ENCODE results near the gene PHACTR3. TPM values are rescaled to one million over a fixed set of nuclear protein-coding genes. Genes with fewer than 3 reads are reported as not detected.

Gene PHACTR3
- total RNA-seq, 1 experiment from 2014 or later, result not detected

- Histone ChIP-seq H3K27me3 (ENCODE audit: insufficient read depth, low read length) (peaks cover 14% of the 10 kb centered on the region), H3K79me2 (ENCODE audit: insufficient read depth, low read length) (no peaks in the 10 kb centered on the region), H3K4me2 (ENCODE audit: low read length) (no peak overlapping the region), H3K27ac (ENCODE audit: low read depth, low read length) (no peak overlapping the region), H4K20me1 (ENCODE audit: insufficient read depth) (no peaks in the 10 kb centered on the region), H2AFZ (ENCODE audit: low read depth, low read length, poor library complexity, severe bottlenecking) (no peak overlapping the region), H3K9me2 (ENCODE audit: insufficient read depth) (no peaks in the 10 kb centered on the region), H3K4me1 (ENCODE audit: control insufficient read depth in 1 of 2, insufficient read depth in 2 of 2, low read length in 2 of 2) (no peaks in the 10 kb centered on the region), H3K9me3 (ENCODE audit: control insufficient read depth in 1 of 2, insufficient read depth in 1 of 2, low read depth in 1 of 2, low read length in 2 of 2) (no peaks in the 10 kb centered on the region), H3K36me3 (ENCODE audit: control insufficient read depth in 1 of 2, insufficient read depth in 2 of 2, low read length in 2 of 2) (no peaks in the 10 kb centered on the region), H3K9ac (ENCODE audit: low read length) (no peak overlapping the region), H3K4me3 (replicated peaks in 1 of 2; ENCODE audit: low read depth in 1 of 2, low read length in 2 of 2) (no peak overlapping the region)
- ChIA-PET RAD21 (ENCODE audit: low non-redundant PET in 1 of 2, low total read pairs in 2 of 2, uncharacterized antibody in 2 of 2, unreplicated experiment in 2 of 2) (no interaction called here), POLR2A (no interaction called here), CTCF (no interaction called here)
- no peak for DNase-seq (ENCODE audit: low read depth, low spot score)
- ATAC-seq, result no peak
- TF ChIP-seq, protein P1, sequence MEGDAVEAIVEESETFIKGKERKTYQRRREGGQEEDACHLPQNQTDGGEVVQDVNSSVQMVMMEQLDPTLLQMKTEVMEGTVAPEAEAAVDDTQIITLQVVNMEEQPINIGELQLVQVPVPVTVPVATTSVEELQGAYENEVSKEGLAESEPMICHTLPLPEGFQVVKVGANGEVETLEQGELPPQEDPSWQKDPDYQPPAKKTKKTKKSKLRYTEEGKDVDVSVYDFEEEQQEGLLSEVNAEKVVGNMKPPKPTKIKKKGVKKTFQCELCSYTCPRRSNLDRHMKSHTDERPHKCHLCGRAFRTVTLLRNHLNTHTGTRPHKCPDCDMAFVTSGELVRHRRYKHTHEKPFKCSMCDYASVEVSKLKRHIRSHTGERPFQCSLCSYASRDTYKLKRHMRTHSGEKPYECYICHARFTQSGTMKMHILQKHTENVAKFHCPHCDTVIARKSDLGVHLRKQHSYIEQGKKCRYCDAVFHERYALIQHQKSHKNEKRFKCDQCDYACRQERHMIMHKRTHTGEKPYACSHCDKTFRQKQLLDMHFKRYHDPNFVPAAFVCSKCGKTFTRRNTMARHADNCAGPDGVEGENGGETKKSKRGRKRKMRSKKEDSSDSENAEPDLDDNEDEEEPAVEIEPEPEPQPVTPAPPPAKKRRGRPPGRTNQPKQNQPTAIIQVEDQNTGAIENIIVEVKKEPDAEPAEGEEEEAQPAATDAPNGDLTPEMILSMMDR (IDR thresholded peaks at IDR 0.05 in 2 of 3, conservative IDR thresholded peaks at IDR 0.05 in 1 of 3; ENCODE audit: borderline replicate concordance in 1 of 3, insufficient read depth in 1 of 3, low read depth in 2 of 3, low read length in 2 of 3), result no peak
- TF ChIP-seq POLR2AphosphoS5 (IDR thresholded peaks at IDR 0.05; ENCODE audit: low read depth, low read length), result no peak
- TF ChIP-seq EZH2 (IDR thresholded peaks at IDR 0.05), result no peak
- TF ChIP-seq, protein P2, sequence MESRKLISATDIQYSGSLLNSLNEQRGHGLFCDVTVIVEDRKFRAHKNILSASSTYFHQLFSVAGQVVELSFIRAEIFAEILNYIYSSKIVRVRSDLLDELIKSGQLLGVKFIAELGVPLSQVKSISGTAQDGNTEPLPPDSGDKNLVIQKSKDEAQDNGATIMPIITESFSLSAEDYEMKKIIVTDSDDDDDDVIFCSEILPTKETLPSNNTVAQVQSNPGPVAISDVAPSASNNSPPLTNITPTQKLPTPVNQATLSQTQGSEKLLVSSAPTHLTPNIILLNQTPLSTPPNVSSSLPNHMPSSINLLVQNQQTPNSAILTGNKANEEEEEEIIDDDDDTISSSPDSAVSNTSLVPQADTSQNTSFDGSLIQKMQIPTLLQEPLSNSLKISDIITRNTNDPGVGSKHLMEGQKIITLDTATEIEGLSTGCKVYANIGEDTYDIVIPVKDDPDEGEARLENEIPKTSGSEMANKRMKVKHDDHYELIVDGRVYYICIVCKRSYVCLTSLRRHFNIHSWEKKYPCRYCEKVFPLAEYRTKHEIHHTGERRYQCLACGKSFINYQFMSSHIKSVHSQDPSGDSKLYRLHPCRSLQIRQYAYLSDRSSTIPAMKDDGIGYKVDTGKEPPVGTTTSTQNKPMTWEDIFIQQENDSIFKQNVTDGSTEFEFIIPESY (IDR thresholded peaks at IDR 0.05; ENCODE audit: extremely low read depth, insufficient replicate concordance, low read length), result no peak
- no peak for TF ChIP-seq ELF1 (IDR thresholded peaks at IDR 0.05; ENCODE audit: borderline replicate concordance, low read depth)
- TF ChIP-seq YY1 (IDR thresholded peaks at IDR 0.05; ENCODE audit: extremely low read depth, insufficient replicate concordance, low read depth, low read length), result no peak
- no peak for TF ChIP-seq ATF3 (IDR thresholded peaks at IDR 0.05)
- no peak for TF ChIP-seq CEBPB (IDR thresholded peaks at IDR 0.05; ENCODE audit: low read depth)
- no peak for TF ChIP-seq REST (IDR thresholded peaks at IDR 0.05; ENCODE audit: low read depth)
- no peak for TF ChIP-seq POLR2A (IDR thresholded peaks at IDR 0.05; ENCODE audit: borderline replicate concordance, extremely low read depth, insufficient read depth, insufficient read length)
- no peak for TF ChIP-seq ZNF274 (IDR thresholded peaks at IDR 0.05; ENCODE audit: low read depth, low read length)
- no peak for TF ChIP-seq RAD21 (IDR thresholded peaks at IDR 0.05; ENCODE audit: low read depth)
- no peak for TF ChIP-seq EZH2phosphoT487 (IDR thresholded peaks at IDR 0.05; ENCODE audit: borderline replicate concordance)
- no peak for TF ChIP-seq EGR1 (IDR thresholded peaks at IDR 0.05; ENCODE audit: low read depth)
- TF ChIP-seq JUND (IDR thresholded peaks at IDR 0.05), result no peak
- TF ChIP-seq SRF (IDR thresholded peaks at IDR 0.05; ENCODE audit: low read depth), result no peak
- TF ChIP-seq SIN3A (IDR thresholded peaks at IDR 0.05; ENCODE audit: low read depth), result no peak
- TF ChIP-seq MAX (IDR thresholded peaks at IDR 0.05), result no peak
- no TSS peak for BruUV-seq (replicated peaks)
- intact Hi-C loops (cut with micrococcal nuclease), result no loop called here
These were observed 211.9 kb downstream of the PHACTR3 start for GRCh38 chr20:59816146-59816738.

Data from HCT116 (cell line).